Stimulated activated CD4-positive, alpha-beta T cell treated with anti-CD3 and anti-CD28 coated beads, Interleukin-4, amount 100 ng/mL, for 24 hours (primary cell): ENCODE measurements around the gene ANKRD42.

Experiments
- DNase-seq: peaks from one replicate; pipeline ENCODE4 v3.0.0-alpha.2; 2020

The ANKRD42 gene

DNA sequence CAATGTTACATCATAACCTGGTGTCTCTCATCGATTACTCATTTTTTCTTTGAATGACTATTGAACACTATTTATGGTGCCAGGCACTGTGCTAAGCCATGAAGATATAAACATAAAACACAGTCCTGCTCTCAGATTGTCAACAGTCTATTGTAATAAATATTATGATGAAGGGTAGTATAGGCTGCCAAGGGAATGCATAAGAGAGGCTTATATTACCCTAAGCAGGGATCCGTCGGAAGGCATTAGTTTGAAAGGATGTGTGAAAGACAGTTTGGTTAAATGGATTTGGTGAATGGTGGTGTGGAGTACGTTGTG, 99.9 kb downstream of the ANKRD42 start:
- DNase-seq, result no peak

DNA sequence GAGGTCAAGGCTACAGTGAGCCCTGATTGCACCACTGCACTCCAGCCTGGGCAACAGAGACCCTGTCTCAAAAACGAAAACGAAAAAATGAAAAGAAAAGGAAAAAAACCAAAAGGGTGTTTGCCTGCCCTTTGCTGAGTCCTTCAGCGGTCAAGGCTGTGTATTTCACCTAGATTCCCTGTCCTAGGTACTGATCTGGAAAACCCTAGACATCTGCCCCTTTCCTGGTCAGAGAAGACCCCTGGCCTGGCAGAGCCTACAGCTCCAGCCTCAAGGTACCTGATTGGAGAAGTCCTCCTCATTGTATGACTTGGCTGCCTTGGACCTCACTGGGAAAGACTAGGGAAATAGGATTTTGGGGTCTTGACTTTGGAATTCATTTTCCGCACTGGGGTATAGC, 100.7 kb downstream of the ANKRD42 start:
- DNase-seq, result no peak
